GM21381 (cell line): Measurements from ENCODE around the gene MGAT4C.
"Not testable (repeated sequence)": the region's sequence is repeated elsewhere in the genome, so short reads cannot be mapped to it uniquely, and the experiment has no call there.

Experiments
- ATAC-seq: cut with Tn5 transposase; IDR thresholded peaks from one replicate; pipeline ENCODE4 v1.9.1; 2021; ENCODE audit warnings: mild to moderate bottlenecking, moderate library complexity; ENCODE audit not compliant: unreplicated experiment

Gene MGAT4C

GRCh38 chr12:86138770-86139169 lies 117.4 kb downstream of the MGAT4C start:
- ATAC-seq = no peak

DNA sequence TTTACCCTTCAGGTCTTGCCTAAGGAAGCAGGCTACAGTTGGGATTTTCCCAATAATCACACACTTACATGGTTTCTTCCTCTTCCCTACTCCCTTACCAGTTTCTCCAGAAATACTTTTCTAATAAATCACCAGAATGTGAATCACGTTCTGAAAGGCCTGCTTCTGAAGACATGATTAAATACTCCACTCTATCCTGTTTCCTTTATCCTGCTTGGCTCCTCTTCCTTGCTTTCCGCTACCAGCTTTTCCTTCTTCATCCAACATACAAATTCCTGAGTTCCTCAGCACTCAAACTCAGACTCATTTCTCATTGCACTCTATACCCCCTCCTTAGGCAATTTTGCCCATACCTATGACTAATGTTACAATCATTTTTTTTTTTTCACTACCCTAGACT lies 118.3 kb downstream of the MGAT4C start:
- ATAC-seq = no peak

DNA sequence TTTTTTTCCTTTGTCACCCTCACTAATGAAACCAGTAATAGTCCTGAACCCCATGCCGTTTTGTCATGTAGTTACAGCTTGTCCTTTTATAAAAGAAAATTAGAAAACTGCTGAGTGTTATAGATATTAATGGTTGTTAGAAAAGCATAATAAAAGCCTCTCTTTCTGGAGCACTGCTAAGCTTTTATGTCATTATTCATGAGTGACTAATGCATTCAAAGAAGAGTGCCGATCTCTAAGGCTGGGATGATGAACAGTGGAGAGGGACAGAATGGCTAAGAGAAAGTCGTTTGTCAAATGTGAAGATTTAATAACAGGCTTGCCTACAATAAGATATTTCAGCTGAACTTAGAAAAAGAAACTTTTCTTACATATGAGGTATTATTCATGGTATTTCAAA lies 121.6 kb downstream of the MGAT4C start:
- no peak for ATAC-seq

GRCh38 chr12:86126900-86127299 lies 129.3 kb downstream of the MGAT4C start:
- not testable (repeated sequence) for ATAC-seq

- ATAC-seq = no peak
Measured at GRCh38 chr12:86122846-86123468, 133.2 kb downstream of the MGAT4C start.

DNA sequence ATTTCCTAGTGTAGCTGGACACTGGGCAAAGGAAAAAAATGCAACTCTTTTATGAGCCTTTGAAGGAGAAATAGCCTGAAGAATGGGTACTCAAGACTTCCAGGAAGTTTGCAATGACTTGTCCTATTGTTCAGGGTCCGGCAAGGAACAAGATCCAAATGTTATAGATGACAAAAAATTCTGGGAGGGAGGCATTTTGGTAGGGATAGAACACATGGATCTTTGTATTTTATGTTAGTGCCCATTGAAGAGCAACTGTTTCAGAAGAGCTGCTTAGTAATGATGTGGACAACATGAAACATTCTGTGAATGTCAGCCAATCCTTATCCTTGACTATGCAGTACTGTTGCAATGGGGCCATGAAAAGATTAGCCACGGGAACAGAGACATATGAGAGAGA lies 138.0 kb downstream of the MGAT4C start:
- no peak for ATAC-seq

- no peak for ATAC-seq
Measured at GRCh38 chr12:86117711-86118110, 138.5 kb downstream of the MGAT4C start.

GRCh38 chr12:86104087-86104486 lies 152.1 kb downstream of the MGAT4C start:
- ATAC-seq = no peak

DNA sequence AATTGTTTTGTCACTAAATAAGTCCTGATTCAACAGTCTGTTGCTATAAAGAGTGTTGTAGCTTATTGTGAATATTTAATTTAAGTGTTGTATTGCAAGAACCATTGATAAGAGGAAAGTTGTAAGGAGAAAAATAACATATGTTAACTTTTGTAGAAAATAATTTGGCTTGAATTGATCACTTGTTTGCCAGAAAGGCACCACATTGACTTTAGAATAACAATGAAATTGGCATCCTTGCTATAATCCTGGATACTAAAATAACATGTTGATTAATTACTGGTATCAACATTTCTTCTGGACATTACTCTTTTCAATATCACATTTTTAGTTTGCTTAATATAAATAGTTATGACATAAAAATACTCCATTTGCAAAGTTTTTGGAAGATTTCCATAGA lies 159.0 kb downstream of the MGAT4C start:
- no peak for ATAC-seq

DNA sequence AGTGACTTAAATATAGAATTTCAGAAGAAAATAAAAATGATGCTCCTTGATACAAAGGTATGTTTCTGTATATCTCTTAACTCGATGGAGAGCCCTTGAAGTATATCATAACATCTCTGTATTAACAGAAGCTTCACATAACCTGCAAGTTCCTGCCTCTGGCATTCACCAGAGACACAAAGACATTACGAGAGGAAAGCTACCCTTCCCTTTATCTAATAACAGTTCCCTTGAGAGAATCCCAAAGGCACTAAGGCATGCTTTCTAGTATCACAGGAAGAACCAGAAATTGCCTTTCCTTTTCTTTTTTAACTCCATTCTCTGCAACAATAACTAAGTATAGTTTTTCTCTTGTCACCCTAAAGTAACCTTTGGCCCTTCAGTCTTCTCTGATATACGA lies 164.5 kb downstream of the MGAT4C start:
- no peak for ATAC-seq

GRCh38 chr12:86081843-86082242 lies 174.3 kb downstream of the MGAT4C start:
- no peak for ATAC-seq

GRCh38 chr12:86059052-86059451 lies 197.1 kb downstream of the MGAT4C start:
- ATAC-seq = not testable (repeated sequence)

DNA sequence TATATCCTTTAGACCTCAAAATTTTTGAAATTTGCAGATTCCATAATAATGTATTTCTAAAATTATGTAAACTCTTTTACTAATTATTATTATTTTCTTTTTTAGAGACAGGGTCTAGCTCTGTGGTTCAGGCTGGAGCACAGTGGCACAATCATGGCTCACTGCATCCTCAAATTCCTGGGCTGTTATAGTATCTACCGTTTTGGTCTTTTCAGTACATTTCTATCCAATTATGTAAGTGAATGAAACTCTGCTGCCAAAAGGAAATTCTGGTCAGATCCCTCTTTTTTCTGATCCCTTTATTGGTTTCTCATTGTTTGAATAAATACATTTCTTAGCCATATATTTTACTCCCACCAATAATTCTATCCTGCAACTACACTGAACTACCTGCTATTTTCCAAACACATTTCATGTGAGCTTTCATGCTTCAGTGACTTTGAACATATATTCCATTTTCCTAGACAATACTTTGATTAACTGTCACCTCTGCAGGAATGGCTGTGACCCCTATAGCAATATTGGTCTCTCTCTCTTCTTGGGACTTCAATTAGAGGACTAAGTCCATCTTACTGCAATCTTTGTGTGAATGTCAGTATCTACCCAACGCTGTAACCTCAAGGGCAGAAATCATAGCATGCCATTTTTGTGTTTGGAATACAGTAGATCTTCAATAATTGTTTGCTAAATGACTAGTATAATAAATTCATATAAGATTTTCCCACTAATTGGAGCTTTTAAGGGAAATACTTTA lies 198.9 kb downstream of the MGAT4C start:
- ATAC-seq = no peak

DNA sequence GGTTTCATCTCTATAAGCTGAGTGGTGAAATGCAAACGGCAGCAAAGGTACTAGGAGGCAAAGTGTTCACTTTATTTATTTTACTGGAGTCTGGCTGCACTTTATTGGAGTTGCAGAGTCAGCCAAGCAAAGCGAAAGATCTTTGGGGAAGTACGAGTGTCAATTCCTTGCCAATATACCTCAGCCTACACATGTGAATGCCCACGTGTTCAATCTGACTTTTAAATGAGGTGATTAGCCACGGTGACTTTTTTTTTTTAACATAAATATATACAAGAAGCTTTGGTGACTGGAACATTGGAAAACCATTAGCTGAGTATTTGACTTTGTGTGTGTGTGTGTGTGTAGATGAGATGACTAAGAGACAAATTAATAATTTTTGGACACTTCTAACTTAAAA lies 203.3 kb downstream of the MGAT4C start:
- ATAC-seq = no peak

GRCh38 chr12:86050010-86050409 lies 206.2 kb downstream of the MGAT4C start:
- ATAC-seq = no peak

DNA sequence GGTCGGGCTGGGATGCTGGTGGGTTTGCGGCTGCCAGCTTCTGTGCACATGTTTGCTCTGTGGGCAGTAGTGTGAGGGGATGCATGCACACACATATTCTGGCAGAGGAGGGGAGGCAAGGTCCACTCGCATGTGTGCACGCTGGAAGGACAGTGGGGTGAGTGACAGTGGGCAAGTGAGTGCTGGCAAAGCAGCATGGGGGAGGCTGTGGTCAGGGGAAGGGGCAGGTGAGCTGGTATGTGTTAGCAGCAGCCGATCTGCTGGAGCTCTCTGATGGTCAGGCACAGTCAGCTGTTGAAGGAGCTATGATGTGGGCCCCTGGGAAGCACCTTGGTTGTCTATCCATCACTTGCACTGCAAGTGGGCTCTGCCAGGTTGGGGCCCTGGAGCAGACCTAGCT lies 211.8 kb downstream of the MGAT4C start:
- ATAC-seq = no peak

- no peak for ATAC-seq
Measured at GRCh38 chr12:86042062-86042461, 214.1 kb downstream of the MGAT4C start.

- ATAC-seq = no peak
Measured at GRCh38 chr12:86018361-86018760, 237.8 kb downstream of the MGAT4C start.

- no peak for ATAC-seq
Measured at GRCh38 chr12:86015026-86015425, 241.2 kb downstream of the MGAT4C start.

GRCh38 chr12:86006727-86007126 lies 249.5 kb downstream of the MGAT4C start:
- ATAC-seq = no peak

DNA sequence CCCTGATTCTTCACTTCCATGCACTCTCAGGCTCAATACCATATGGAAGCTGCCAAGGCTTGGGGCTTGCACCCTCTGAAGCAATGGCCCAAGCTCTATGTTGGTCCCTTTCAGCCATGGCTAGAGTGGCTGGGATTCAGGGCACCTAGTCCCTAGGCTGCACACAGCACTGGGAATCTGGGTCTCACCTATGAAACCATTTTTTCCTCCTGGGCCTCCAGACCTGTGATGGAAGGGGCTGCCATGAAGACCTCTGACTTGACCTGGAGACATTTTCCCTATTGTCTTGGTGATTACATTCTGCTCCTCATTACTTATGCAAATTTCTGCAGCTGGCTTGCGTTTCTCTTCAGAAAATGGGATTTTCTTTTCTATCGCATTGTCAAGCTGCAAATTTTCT lies 258.1 kb downstream of the MGAT4C start:
- no peak for ATAC-seq

GRCh38 chr12:85996280-85996679 lies 259.9 kb downstream of the MGAT4C start:
- no peak for ATAC-seq

DNA sequence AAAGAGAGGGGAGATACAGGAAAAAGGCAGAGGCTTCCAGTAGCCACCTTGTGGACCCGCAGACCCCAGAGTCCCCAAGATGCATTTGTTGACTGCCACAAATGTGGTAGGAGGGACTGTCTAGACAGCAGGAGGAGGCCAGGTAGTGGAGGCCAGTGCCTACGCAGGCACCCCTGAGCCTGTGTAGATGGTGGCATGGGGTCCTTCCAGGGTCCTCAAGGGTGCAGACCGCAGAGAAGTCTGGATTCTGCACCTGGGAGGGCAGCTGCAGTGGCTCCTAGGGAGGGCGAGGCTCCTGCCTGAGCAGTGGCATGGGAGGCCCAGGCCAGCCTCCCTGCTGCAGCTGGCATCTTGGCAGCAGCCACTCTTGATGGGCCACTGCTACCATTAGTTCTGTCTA lies 262.4 kb downstream of the MGAT4C start:
- no peak for ATAC-seq
